Measurements from ENCODE around the gene SGTA. TPM values are rescaled to one million over a fixed set of nuclear protein-coding genes. Genes with fewer than 3 reads are reported as not detected.
A peak's percentile ranks its signal among the peaks of the same experiment; 100 is the strongest.
"Not testable (repeated sequence)": the region's sequence is repeated elsewhere in the genome, so short reads cannot be mapped to it uniquely, and the experiment has no call there.

SGTA gene
- total RNA-seq, 3 donors from 2014 or later (not counting 1 experiment from before 2014, with no cell fraction given): 35.2 to 38.1 (median 36.2) TPM

DNA sequence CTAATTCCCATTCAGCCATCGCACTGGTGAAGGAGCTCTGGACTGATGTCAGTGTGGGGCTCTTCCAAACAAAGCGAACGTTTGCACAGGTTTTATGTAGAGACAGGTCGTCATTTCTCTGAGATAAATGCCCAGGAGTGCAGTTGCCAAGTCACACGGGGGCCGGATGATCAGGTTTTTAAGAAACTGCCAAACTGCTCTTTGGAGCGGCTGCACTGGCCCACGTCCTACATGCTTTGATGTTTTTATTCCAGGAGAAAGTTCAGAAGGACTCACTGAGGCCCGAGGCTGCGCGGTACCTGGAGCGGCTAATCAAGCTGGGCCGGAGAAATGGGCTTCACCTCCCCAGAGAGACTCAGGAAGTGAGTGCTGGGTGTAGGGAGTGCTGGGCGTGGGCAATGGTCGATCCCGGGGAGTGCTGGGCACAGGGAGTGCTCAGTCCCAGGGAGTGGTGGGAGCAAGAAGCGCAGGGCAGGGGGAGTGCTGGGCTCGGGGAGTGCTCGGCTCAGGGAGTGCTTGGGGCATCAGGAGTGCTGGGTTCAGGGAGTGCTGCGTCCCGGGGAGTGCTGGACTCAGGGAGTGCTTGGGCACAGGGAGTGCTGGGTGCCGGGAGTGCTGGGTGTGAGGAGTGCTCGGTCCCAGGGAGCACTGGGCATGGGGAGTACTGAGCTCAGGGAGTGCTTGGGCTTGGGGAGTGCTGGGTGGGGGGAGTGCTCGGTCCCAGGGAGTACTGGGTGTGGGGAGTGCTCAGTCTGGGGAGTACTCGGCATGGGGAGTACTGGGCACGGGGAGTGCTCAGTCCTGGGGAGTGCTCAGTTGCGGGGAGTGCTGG is 13.0 kb upstream of the SGTA start:
- DNase-seq: no peak
- Mint-ChIP-seq H3K27ac (no peak overlapping the region), H3K9me3 (no peaks in the 10 kb centered on the region), H3K36me3 (no peaks in the 10 kb centered on the region), H3K4me3 (no peak overlapping the region), H3K27me3 (ENCODE audit: low read depth in 2 of 2) (no peaks in the 10 kb centered on the region), H3K4me1 (no peaks in the 10 kb centered on the region)
- no peak overlapping the region for H3K4me3 ChIP-seq (ENCODE audit: low read length)
- ATAC-seq: peak in 1 of 3 donors; percentile 24
- intact Hi-C loops (cut with micrococcal nuclease): no loop called here
- H3K27ac ChIP-seq (ENCODE audit: low read length): no peak overlapping the region
- TF ChIP-seq, protein P1, sequence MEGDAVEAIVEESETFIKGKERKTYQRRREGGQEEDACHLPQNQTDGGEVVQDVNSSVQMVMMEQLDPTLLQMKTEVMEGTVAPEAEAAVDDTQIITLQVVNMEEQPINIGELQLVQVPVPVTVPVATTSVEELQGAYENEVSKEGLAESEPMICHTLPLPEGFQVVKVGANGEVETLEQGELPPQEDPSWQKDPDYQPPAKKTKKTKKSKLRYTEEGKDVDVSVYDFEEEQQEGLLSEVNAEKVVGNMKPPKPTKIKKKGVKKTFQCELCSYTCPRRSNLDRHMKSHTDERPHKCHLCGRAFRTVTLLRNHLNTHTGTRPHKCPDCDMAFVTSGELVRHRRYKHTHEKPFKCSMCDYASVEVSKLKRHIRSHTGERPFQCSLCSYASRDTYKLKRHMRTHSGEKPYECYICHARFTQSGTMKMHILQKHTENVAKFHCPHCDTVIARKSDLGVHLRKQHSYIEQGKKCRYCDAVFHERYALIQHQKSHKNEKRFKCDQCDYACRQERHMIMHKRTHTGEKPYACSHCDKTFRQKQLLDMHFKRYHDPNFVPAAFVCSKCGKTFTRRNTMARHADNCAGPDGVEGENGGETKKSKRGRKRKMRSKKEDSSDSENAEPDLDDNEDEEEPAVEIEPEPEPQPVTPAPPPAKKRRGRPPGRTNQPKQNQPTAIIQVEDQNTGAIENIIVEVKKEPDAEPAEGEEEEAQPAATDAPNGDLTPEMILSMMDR (IDR thresholded peaks at IDR 0.05): no peak
- peaks cover 12% of the 10 kb centered on the region for H3K36me3 ChIP-seq (ENCODE audit: control insufficient read depth, insufficient read depth, low read length)
- H3K4me1 ChIP-seq (ENCODE audit: control insufficient read depth, insufficient read depth, low read length): no peaks in the 10 kb centered on the region
- H3K9me3 ChIP-seq (ENCODE audit: control insufficient read depth, insufficient read depth, low read length): no peaks in the 10 kb centered on the region
- no peaks in the 10 kb centered on the region for H3K27me3 ChIP-seq (ENCODE audit: control insufficient read depth, insufficient read depth, low read length)
- WGBS (ENCODE audit: insufficient coverage): 96% methylated on average over 27 of the region's 27 CpGs

DNA sequence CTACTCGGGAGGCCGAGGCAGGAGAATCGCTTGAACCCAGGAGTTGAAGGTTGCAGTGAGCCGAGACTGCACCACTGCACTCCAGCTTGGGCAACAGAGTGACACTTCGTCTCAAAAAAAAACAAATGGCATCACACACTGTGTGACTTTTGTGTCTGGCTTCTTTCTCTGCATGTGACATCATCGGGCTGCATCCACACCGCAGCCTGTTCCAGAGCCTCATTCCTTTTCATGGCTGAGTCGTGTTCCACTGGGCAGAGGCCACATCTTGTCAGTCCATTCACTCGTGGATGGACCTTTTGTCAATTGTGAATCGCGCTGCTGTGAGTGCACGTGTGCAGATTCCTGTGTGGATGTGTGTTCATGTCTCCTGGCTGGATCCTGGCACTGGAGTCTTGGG is 10.5 kb upstream of the SGTA start:
- Mint-ChIP-seq H3K9me3 (no peaks in the 10 kb centered on the region), H3K4me1 (no peaks in the 10 kb centered on the region), H3K4me3 (no peak overlapping the region), H3K36me3 (no peaks in the 10 kb centered on the region), H3K27ac (no peak overlapping the region), H3K27me3 (ENCODE audit: low read depth in 2 of 2) (no peaks in the 10 kb centered on the region)
- Histone ChIP-seq H3K4me1 (ENCODE audit: control insufficient read depth, insufficient read depth, low read length) (no peaks in the 10 kb centered on the region), H3K27me3 (ENCODE audit: control insufficient read depth, insufficient read depth, low read length) (no peaks in the 10 kb centered on the region), H3K9me3 (ENCODE audit: control insufficient read depth, insufficient read depth, low read length) (no peaks in the 10 kb centered on the region), H3K4me3 (ENCODE audit: low read length) (no peak overlapping the region), H3K27ac (ENCODE audit: low read length) (no peak overlapping the region), H3K36me3 (ENCODE audit: control insufficient read depth, insufficient read depth, low read length) (peaks cover 14% of the 10 kb centered on the region)
- ATAC-seq: no peak
- no peak for DNase-seq
- TF ChIP-seq, protein P1 (IDR thresholded peaks at IDR 0.05): no peak
- intact Hi-C loops (cut with micrococcal nuclease): no loop called here
- 97% methylated on average over 12 of the region's 12 CpGs for WGBS (ENCODE audit: insufficient coverage)

- no peak overlapping the region for H3K4me3 ChIP-seq (ENCODE audit: low read length)
- DNase-seq: no peak
- Mint-ChIP-seq H3K27me3 (ENCODE audit: low read depth in 2 of 2) (no peaks in the 10 kb centered on the region), H3K4me1 (no peaks in the 10 kb centered on the region), H3K27ac (no peak overlapping the region), H3K4me3 (no peak overlapping the region), H3K9me3 (no peaks in the 10 kb centered on the region), H3K36me3 (no peaks in the 10 kb centered on the region)
- H3K27ac ChIP-seq (ENCODE audit: low read length): no peak overlapping the region
- H3K9me3 ChIP-seq (ENCODE audit: control insufficient read depth, insufficient read depth, low read length): no peaks in the 10 kb centered on the region
- H3K4me1 ChIP-seq (ENCODE audit: control insufficient read depth, insufficient read depth, low read length): no peaks in the 10 kb centered on the region
- H3K36me3 ChIP-seq (ENCODE audit: control insufficient read depth, insufficient read depth, low read length): peaks cover 14% of the 10 kb centered on the region
- intact Hi-C loops (cut with micrococcal nuclease): no loop called here
- no peak for ATAC-seq
- H3K27me3 ChIP-seq (ENCODE audit: control insufficient read depth, insufficient read depth, low read length): no peaks in the 10 kb centered on the region
- TF ChIP-seq, protein P1 (IDR thresholded peaks at IDR 0.05): no peak
- WGBS (ENCODE audit: insufficient coverage): 95% methylated on average over 7 of the region's 7 CpGs
These were observed 10.1 kb upstream of the SGTA start for GRCh38 chr19:2793126-2793525.

DNA sequence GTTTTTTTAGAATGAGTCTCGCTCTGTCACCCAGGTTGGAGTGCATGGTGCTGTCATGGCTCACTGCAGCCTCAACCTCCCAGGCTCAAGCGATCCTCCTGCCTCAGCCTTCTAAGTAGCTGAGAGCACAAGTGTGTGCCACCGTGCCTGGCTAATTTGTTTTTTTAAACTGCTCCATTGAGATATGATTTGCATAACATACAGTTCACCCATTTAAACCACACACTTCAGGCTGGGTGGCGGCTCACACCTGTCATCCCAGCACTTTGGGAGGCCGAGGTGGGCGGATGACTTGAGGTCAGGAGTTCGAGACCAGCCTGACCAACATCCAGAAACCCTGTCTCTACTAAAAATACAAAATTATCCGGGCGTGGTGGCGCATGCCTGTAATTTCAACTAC is 9.6 kb upstream of the SGTA start:
- peaks cover 12% of the 10 kb centered on the region for H3K36me3 ChIP-seq (ENCODE audit: control insufficient read depth, insufficient read depth, low read length)
- H3K9me3 Mint-ChIP-seq; H3K27ac ChIP-seq (ENCODE audit: low read length); H3K9me3 ChIP-seq (ENCODE audit: control insufficient read depth, insufficient read depth, low read length); H3K4me3 Mint-ChIP-seq; H3K27ac Mint-ChIP-seq; intact Hi-C loops (cut with micrococcal nuclease); H3K27me3 ChIP-seq (ENCODE audit: control insufficient read depth, insufficient read depth, low read length); H3K4me3 ChIP-seq (ENCODE audit: low read length); ATAC-seq; H3K4me1 Mint-ChIP-seq; DNase-seq; H3K4me1 ChIP-seq (ENCODE audit: control insufficient read depth, insufficient read depth, low read length); H3K27me3 Mint-ChIP-seq (ENCODE audit: low read depth in 2 of 2); H3K36me3 Mint-ChIP-seq: not testable (repeated sequence)
- 93% methylated on average over 10 of the region's 10 CpGs for whole genome bisulfite sequencing (ENCODE audit: insufficient coverage)

All from natural killer cell (primary cell).